H1 (cell line): ENCODE measurements around the gene KCTD17. TPM values are rescaled to one million over a fixed set of nuclear protein-coding genes. Genes with fewer than 3 reads are reported as not detected.

Experiments used
- CHD1 ChIP-seq: IDR thresholded peaks from 2 replicates; pipeline ENCODE4 v1.6.1; 2012; ENCODE audit warnings: low read depth, low read length, improper control_type of control experiment
- EP300 ChIP-seq, 2 experiments: IDR thresholded peaks; 1 replicate in 1 of 2; 2 replicates in 1 of 2; pipeline ENCODE4 v1.6.1; 2011 to 2012; ENCODE audit warnings: low read depth in 2 of 2, low read length in 2 of 2, mild to moderate bottlenecking in 2 of 2, borderline replicate concordance in 1 of 2, inconsistent platforms in 1 of 2, moderate library complexity in 1 of 2
- POLR2AphosphoS5 ChIP-seq: IDR thresholded peaks from 2 replicates; pipeline ENCODE4 v1.6.1; 2011; ENCODE audit warnings: low read depth, low read length
- polyA plus RNA-seq, 7 experiments: library from polyadenylated mRNA; depleted of rRNA in 3 of 7; stranded (reverse) in 5 of 7; unstranded in 2 of 7; fragments of >200 nt in 5 of 7; fragments of 200-250 nt in 2 of 7; gene quantifications; 1 replicate in 5 of 7; 2 replicates in 1 of 7; 4 replicates in 1 of 7; pipeline versions ENCODE4 v1.2.1 to v1.2.3, GENCODE V29; 2011 to 2013; ENCODE audit warnings: missing spikeins in 2 of 7, mixed read lengths in 2 of 7
- total RNA-seq: library from RNA; stranded (reverse); fragmentation: NEBNext Ultra II Directional; extraction: Animal tissue kit (Norgen Biotek cat#: 25700); gene quantifications from 2 replicates; pipeline ENCODE4 v1.2.1, GENCODE V29; 2021
- TF ChIP-seq, protein P1 (sequence below): fragments of 300-600 bp; sonication (generic); IDR thresholded peaks from 2 replicates; pipeline ENCODE4 v1.7.1; 2012; ENCODE audit warnings: low read length, moderate library complexity, mild to moderate bottlenecking, inconsistent platforms; ENCODE audit not compliant: insufficient replicate concordance
- TF ChIP-seq, protein P2 (sequence below): IDR thresholded peaks from 2 replicates; pipeline ENCODE4 v1.6.1; 2011; ENCODE audit warnings: low read length, improper control_type of control experiment
- TF ChIP-seq, protein P3 (sequence below): IDR thresholded peaks from 2 replicates; pipeline ENCODE4 v1.6.1; 2012; ENCODE audit warnings: inconsistent platforms

The KCTD17 gene
- total and polyA plus RNA-seq, 2 of the 8 experiments (the other 6 are each of a cell fraction or from before 2014, with no cell fraction given), result 39.4 to 44.0 TPM

DNA sequence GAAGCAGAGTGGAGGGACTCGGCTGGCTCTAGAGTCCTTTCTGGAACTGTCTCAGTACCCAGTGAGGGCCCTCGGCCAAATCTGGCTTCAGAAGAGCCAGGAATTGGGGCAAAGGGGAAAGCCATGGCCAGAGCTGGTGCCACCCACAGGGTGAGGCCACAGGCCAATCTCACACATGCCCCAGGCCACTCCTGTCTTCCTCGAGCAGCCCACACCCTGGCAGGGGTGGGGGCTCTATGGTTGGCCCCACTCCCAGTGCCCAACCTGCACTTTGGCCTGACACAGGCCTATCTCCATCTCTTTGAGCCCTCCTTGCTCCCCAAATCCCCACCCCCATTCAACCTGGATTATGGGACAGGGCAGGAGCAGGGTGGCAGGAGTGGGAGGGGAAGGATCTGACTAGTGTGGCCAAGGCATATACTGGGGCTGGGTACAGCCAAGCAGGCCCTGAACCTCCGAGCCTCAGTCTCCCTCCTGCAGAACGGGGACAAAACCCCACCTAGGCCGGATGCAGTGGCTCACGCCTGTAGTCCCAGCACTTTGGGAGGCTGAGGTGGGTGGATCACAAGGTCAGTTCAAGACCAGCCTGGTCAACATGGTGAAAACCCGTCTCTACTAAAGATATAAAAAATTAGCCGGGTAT is 39.2 kb upstream of the KCTD17 start (continued):
- TF ChIP-seq, protein P1, sequence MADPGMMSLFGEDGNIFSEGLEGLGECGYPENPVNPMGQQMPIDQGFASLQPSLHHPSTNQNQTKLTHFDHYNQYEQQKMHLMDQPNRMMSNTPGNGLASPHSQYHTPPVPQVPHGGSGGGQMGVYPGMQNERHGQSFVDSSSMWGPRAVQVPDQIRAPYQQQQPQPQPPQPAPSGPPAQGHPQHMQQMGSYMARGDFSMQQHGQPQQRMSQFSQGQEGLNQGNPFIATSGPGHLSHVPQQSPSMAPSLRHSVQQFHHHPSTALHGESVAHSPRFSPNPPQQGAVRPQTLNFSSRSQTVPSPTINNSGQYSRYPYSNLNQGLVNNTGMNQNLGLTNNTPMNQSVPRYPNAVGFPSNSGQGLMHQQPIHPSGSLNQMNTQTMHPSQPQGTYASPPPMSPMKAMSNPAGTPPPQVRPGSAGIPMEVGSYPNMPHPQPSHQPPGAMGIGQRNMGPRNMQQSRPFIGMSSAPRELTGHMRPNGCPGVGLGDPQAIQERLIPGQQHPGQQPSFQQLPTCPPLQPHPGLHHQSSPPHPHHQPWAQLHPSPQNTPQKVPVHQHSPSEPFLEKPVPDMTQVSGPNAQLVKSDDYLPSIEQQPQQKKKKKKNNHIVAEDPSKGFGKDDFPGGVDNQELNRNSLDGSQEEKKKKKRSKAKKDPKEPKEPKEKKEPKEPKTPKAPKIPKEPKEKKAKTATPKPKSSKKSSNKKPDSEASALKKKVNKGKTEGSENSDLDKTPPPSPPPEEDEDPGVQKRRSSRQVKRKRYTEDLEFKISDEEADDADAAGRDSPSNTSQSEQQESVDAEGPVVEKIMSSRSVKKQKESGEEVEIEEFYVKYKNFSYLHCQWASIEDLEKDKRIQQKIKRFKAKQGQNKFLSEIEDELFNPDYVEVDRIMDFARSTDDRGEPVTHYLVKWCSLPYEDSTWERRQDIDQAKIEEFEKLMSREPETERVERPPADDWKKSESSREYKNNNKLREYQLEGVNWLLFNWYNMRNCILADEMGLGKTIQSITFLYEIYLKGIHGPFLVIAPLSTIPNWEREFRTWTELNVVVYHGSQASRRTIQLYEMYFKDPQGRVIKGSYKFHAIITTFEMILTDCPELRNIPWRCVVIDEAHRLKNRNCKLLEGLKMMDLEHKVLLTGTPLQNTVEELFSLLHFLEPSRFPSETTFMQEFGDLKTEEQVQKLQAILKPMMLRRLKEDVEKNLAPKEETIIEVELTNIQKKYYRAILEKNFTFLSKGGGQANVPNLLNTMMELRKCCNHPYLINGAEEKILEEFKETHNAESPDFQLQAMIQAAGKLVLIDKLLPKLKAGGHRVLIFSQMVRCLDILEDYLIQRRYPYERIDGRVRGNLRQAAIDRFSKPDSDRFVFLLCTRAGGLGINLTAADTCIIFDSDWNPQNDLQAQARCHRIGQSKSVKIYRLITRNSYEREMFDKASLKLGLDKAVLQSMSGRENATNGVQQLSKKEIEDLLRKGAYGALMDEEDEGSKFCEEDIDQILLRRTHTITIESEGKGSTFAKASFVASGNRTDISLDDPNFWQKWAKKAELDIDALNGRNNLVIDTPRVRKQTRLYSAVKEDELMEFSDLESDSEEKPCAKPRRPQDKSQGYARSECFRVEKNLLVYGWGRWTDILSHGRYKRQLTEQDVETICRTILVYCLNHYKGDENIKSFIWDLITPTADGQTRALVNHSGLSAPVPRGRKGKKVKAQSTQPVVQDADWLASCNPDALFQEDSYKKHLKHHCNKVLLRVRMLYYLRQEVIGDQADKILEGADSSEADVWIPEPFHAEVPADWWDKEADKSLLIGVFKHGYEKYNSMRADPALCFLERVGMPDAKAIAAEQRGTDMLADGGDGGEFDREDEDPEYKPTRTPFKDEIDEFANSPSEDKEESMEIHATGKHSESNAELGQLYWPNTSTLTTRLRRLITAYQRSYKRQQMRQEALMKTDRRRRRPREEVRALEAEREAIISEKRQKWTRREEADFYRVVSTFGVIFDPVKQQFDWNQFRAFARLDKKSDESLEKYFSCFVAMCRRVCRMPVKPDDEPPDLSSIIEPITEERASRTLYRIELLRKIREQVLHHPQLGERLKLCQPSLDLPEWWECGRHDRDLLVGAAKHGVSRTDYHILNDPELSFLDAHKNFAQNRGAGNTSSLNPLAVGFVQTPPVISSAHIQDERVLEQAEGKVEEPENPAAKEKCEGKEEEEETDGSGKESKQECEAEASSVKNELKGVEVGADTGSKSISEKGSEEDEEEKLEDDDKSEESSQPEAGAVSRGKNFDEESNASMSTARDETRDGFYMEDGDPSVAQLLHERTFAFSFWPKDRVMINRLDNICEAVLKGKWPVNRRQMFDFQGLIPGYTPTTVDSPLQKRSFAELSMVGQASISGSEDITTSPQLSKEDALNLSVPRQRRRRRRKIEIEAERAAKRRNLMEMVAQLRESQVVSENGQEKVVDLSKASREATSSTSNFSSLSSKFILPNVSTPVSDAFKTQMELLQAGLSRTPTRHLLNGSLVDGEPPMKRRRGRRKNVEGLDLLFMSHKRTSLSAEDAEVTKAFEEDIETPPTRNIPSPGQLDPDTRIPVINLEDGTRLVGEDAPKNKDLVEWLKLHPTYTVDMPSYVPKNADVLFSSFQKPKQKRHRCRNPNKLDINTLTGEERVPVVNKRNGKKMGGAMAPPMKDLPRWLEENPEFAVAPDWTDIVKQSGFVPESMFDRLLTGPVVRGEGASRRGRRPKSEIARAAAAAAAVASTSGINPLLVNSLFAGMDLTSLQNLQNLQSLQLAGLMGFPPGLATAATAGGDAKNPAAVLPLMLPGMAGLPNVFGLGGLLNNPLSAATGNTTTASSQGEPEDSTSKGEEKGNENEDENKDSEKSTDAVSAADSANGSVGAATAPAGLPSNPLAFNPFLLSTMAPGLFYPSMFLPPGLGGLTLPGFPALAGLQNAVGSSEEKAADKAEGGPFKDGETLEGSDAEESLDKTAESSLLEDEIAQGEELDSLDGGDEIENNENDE, result no peak
- TF ChIP-seq, protein P2, sequence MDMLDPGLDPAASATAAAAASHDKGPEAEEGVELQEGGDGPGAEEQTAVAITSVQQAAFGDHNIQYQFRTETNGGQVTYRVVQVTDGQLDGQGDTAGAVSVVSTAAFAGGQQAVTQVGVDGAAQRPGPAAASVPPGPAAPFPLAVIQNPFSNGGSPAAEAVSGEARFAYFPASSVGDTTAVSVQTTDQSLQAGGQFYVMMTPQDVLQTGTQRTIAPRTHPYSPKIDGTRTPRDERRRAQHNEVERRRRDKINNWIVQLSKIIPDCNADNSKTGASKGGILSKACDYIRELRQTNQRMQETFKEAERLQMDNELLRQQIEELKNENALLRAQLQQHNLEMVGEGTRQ, result no peak
- no peak for TF ChIP-seq POLR2AphosphoS5
- TF ChIP-seq CHD1, result no peak
- TF ChIP-seq, protein P3, sequence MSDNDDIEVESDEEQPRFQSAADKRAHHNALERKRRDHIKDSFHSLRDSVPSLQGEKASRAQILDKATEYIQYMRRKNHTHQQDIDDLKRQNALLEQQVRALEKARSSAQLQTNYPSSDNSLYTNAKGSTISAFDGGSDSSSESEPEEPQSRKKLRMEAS, result no peak
- TF ChIP-seq EP300 (IDR thresholded peaks at IDR 0.05; ENCODE audit: borderline replicate concordance in 1 of 2, low read depth in 2 of 2, low read length in 2 of 2), result no peak
